IMR-90 (cell line): ENCODE measurements around the gene WRAP73. TPM values are rescaled to one million over a fixed set of nuclear protein-coding genes. Genes with fewer than 3 reads are reported as not detected.

Source experiments
- ATAC-seq: fragments of 200-7000 bp; cut with Tn5 transposase; 2 replicates; pipeline ENCODE4 v1.9.1; 2020; ENCODE audit warnings: low read depth, mild to moderate bottlenecking, moderate library complexity
- BruUV-seq: library from RNA; stranded (reverse); fragments of 400-500 nt; replicated peaks from 2 replicates; lab custom pipeline; 2021; lab: Mats Ljungman, UMichigan
- CTCF ChIA-PET: fragments of 300-600 bp; formaldehyde crosslinking; extraction: SDS; loops from one replicate; lab custom pipeline; 2021; ENCODE audit warnings: antibody characterized with exemption; lab: Yijun Ruan, JAX
- POLR2A ChIA-PET: fragments of 300-600 bp; sonication (Branson Sonifier 250); formaldehyde crosslinking; loops from one replicate; lab custom pipeline; 2022; ENCODE audit warnings: antibody characterized with exemption; ENCODE audit not compliant: unreplicated experiment; lab: Charles Lee
- DNase-seq: peaks from one replicate; pipeline ENCODE4 v3.0.0; 2013
- H2AFZ ChIP-seq: replicated peaks from 2 replicates; pipeline ENCODE3; 2013; ENCODE audit warnings: low read length, mild to moderate bottlenecking; ENCODE audit not compliant: poor library complexity
- H2AK5ac ChIP-seq: 2 replicates; pipeline ENCODE4 v1.6.1; 2013; ENCODE audit warnings: low read depth, low read length, inconsistent platforms
- H2AK9ac ChIP-seq: replicated peaks from 2 replicates; pipeline ENCODE3; 2013; ENCODE audit warnings: mild to moderate bottlenecking, low read depth, low read length, moderate library complexity; ENCODE audit not compliant: poor library complexity
- H2BK120ac ChIP-seq: 2 replicates; pipeline ENCODE4 v1.6.1; 2013; ENCODE audit warnings: low read depth, low read length, inconsistent platforms
- H2BK15ac ChIP-seq: 3 replicates; pipeline ENCODE4 v1.6.1; 2013; ENCODE audit warnings: low read depth, low read length, inconsistent platforms
- H2BK20ac ChIP-seq: 2 replicates; pipeline ENCODE4 v1.6.1; 2013; ENCODE audit warnings: low read depth, mild to moderate bottlenecking, inconsistent platforms, low read length, moderate library complexity
- H2BK5ac ChIP-seq: 2 replicates; pipeline ENCODE4 v1.6.1; 2013; ENCODE audit warnings: mild to moderate bottlenecking, low read depth, low read length, inconsistent platforms; ENCODE audit not compliant: poor library complexity, severe bottlenecking
- H3K14ac ChIP-seq: replicated peaks from 2 replicates; pipeline ENCODE4 v1.6.1; 2013; ENCODE audit warnings: low read depth, low read length, inconsistent platforms
- H3K18ac ChIP-seq: 2 replicates; pipeline ENCODE4 v1.6.1; 2013; ENCODE audit warnings: low read depth, low read length, control low read depth
- H3K23ac ChIP-seq: 2 replicates; pipeline ENCODE4 v1.6.1; 2013; ENCODE audit warnings: low read depth, low read length, inconsistent platforms
- H3K27ac ChIP-seq: 2 replicates; pipeline ENCODE4 v1.5.1; 2013; ENCODE audit warnings: mild to moderate bottlenecking, control low read depth, low read length; ENCODE audit not compliant: insufficient read depth
- H3K27me3 ChIP-seq: 2 replicates; pipeline ENCODE4 v1.6.1; 2013; ENCODE audit warnings: low read length; ENCODE audit not compliant: control insufficient read depth, insufficient read depth
- H3K36me3 ChIP-seq: 2 replicates; pipeline ENCODE4 v1.6.1; 2013; ENCODE audit warnings: low read length, mixed read lengths; ENCODE audit not compliant: control insufficient read depth, insufficient read depth
- H3K4ac ChIP-seq: 2 replicates; pipeline ENCODE4 v1.6.1; 2013; ENCODE audit warnings: low read depth, low read length, inconsistent platforms
- H3K4me1 ChIP-seq: 2 replicates; pipeline ENCODE4 v1.6.1; 2013; ENCODE audit warnings: low read length, mixed read lengths; ENCODE audit not compliant: control insufficient read depth, insufficient read depth
- H3K4me2 ChIP-seq: 2 replicates; pipeline ENCODE4 v1.6.1; 2013; ENCODE audit warnings: low read depth, mild to moderate bottlenecking, control low read depth, low read length, moderate library complexity
- H3K4me3 ChIP-seq: 2 replicates; pipeline ENCODE4 v1.5.1; 2013; ENCODE audit warnings: low read depth, mild to moderate bottlenecking, control low read depth, low read length, moderate library complexity; ENCODE audit not compliant: insufficient read depth
- H3K56ac ChIP-seq: 2 replicates; pipeline ENCODE4 v1.6.1; 2013; ENCODE audit warnings: low read length, inconsistent platforms; ENCODE audit not compliant: insufficient read depth; ENCODE audit errors: extremely low read depth
- H3K79me1 ChIP-seq, 2 experiments: 2 replicates each; pipeline ENCODE4 v1.6.1; 2013; ENCODE audit warnings: low read length in 2 of 2, inconsistent platforms in 1 of 2, low read depth in 1 of 2
- H3K9ac ChIP-seq: 2 replicates; pipeline ENCODE4 v1.6.1; 2013; ENCODE audit warnings: low read depth, low read length, control low read depth
- H3K9me1 ChIP-seq: 2 replicates; pipeline ENCODE4 v1.6.1; 2013; ENCODE audit warnings: low read length, inconsistent platforms; ENCODE audit not compliant: insufficient read depth
- H3K9me3 ChIP-seq: 2 replicates; pipeline ENCODE4 v1.6.1; 2013; ENCODE audit warnings: low read length; ENCODE audit not compliant: control insufficient read depth, insufficient read depth
- H4K20me1 ChIP-seq: 2 replicates; pipeline ENCODE4 v1.6.1; 2013; ENCODE audit warnings: low read length, inconsistent platforms; ENCODE audit not compliant: insufficient read depth
- H4K5ac ChIP-seq: 2 replicates; pipeline ENCODE4 v1.6.1; 2013; ENCODE audit warnings: mild to moderate bottlenecking, low read depth, low read length, control low read depth
- H4K8ac ChIP-seq, 2 experiments: 2 replicates each; pipeline ENCODE4 v1.6.1; 2013; ENCODE audit warnings: low read depth in 2 of 2, low read length in 2 of 2, control low read depth in 1 of 2, inconsistent platforms in 1 of 2
- H4K91ac ChIP-seq: 2 replicates; pipeline ENCODE4 v1.6.1; 2013; ENCODE audit warnings: low read depth, low read length, inconsistent platforms; ENCODE audit not compliant: insufficient read depth
- BHLHE40 ChIP-seq: fragments of 150-350 bp; IDR thresholded peaks from 2 replicates; pipeline ENCODE4 v1.6.1; 2016; ENCODE audit warnings: mild to moderate bottlenecking, low read depth, low read length
- CEBPB ChIP-seq: IDR thresholded peaks from 2 replicates; pipeline ENCODE4 v1.6.1; 2012; ENCODE audit warnings: low read depth, low read length, improper control_type of control experiment
- CHD1 ChIP-seq: IDR thresholded peaks from 2 replicates; pipeline ENCODE4 v1.6.1; 2012; ENCODE audit warnings: low read depth, low read length, improper control_type of control experiment
- CTCF ChIP-seq: conservative IDR thresholded peaks from 2 replicates; pipeline ENCODE4 v1.5.1; 2012; ENCODE audit warnings: mild to moderate bottlenecking, low read depth, low read length, improper control_type of control experiment
- FOS ChIP-seq: fragments of 150-350 bp; IDR thresholded peaks from 2 replicates; pipeline ENCODE4 v1.6.1; 2016; ENCODE audit warnings: low read depth, low read length
- MAFK ChIP-seq: IDR thresholded peaks from 2 replicates; pipeline ENCODE4 v1.6.1; 2012; ENCODE audit warnings: low read depth, low read length, improper control_type of control experiment
- MXI1 ChIP-seq: IDR thresholded peaks from 2 replicates; pipeline ENCODE4 v1.6.1; 2012; ENCODE audit warnings: low read depth, mild to moderate bottlenecking, low read length, moderate library complexity, borderline replicate concordance
- NFE2L2 ChIP-seq: fragments of 150-350 bp; IDR thresholded peaks from 2 replicates; pipeline ENCODE4 v1.6.1; 2016; ENCODE audit warnings: low read depth, mild to moderate bottlenecking, low read length
- POLR2A ChIP-seq: IDR thresholded peaks from 2 replicates; pipeline ENCODE4 v1.6.1; 2012; ENCODE audit warnings: mild to moderate bottlenecking, low read depth, low read length
- RAD21 ChIP-seq: IDR thresholded peaks from 2 replicates; pipeline ENCODE4 v1.6.1; 2012; ENCODE audit warnings: low read length, improper control_type of control experiment
- RFX5 ChIP-seq: IDR thresholded peaks from 2 replicates; pipeline ENCODE4 v1.8.0; 2012; ENCODE audit warnings: low read depth, mild to moderate bottlenecking, low read length, moderate library complexity
- USF2 ChIP-seq: fragments of 150-350 bp; IDR thresholded peaks from 2 replicates; pipeline ENCODE4 v1.6.1; 2017; ENCODE audit warnings: mild to moderate bottlenecking, antibody characterized with exemption, low read length, low read depth
- WGBS, 2 experiments: methylation state at CpG; one replicate each; pipeline versions ENCODE4 v1.1.5 to v1.1.7; 2013; ENCODE audit warnings: missing lambda C conversion rate in 2 of 2; ENCODE audit not compliant: insufficient read length in 1 of 2; ENCODE audit errors: extremely low coverage in 2 of 2; 5-methylcytosine and 5-hydroxymethylcytosine counted together
- dilution Hi-C: fragments of 300-500 bp; cut with HindIII; formaldehyde crosslinking; loops from one replicate; pipeline ENCODE4 v1.14.3; 2018; ENCODE audit warnings: low sequenced_read_pairs; ENCODE audit not compliant: unreplicated experiment
- in situ Hi-C: fragments of 300-500 bp; cut with MboI; formaldehyde crosslinking; loops from 3 replicates; pipeline ENCODE4 v1.14.3; 2019; ENCODE audit warnings: low sequenced_read_pairs, inconsistent platforms, mixed read lengths
- intact Hi-C: fragments of 100-400 bp; cut with micrococcal nuclease; formaldehyde crosslinking; loops from 2 replicates; pipeline ENCODE4 v1.10.0; 2022
- polyA plus RNA-seq, 3 experiments: library from polyadenylated mRNA; depleted of rRNA; stranded (reverse); fragments of >200 nt; gene quantifications; 2 replicates each; pipeline ENCODE4 v1.2.3, GENCODE V29; 2012; ENCODE audit warnings: low replicate concordance in 1 of 3
- total RNA-seq: library from RNA; depleted of rRNA; stranded (reverse); fragments of >200 nt; gene quantifications from 2 replicates; pipeline ENCODE4 v1.2.3, GENCODE V29; 2012

Gene WRAP73
- total and polyA plus RNA-seq, 2 of the 4 experiments (the other 2 are of a cell fraction): 10.8 to 23.6 TPM

GRCh38 chr1:3669421-3669821 is 19.5 kb upstream of the WRAP73 start:
- TF ChIP-seq FOS: no peak
- TF ChIP-seq MAFK: no peak
- no peak for TF ChIP-seq MXI1
- no peak for TF ChIP-seq RFX5
- no peak for TF ChIP-seq CTCF
- TF ChIP-seq USF2: no peak
- no peak for TF ChIP-seq BHLHE40
- TF ChIP-seq RAD21: no peak
- TF ChIP-seq POLR2A: no peak
- no peak for TF ChIP-seq CEBPB
- no peak for TF ChIP-seq CHD1
- TF ChIP-seq NFE2L2: no peak

More at GRCh38 chr1:3669421-3669821, 19.5 kb upstream of the WRAP73 start:
- no peak for ATAC-seq
- Histone ChIP-seq H2BK5ac (no peak overlapping the region), H3K9me1 (no peaks in the 10 kb centered on the region), H2BK15ac (no peak overlapping the region), H3K4me3 (no peak overlapping the region), H2BK20ac (no peak overlapping the region), H4K8ac (no peak overlapping the region), H3K9ac (no peak overlapping the region), H2AK5ac (no peak overlapping the region), H2BK120ac (no peak overlapping the region), H3K18ac (no peak overlapping the region), H4K20me1 (no peaks in the 10 kb centered on the region), H2AFZ (no peak overlapping the region), H3K56ac (no peak overlapping the region), H3K79me1 (no peaks in the 10 kb centered on the region), H3K4ac (no peak overlapping the region), H3K9me3 (no peaks in the 10 kb centered on the region), H3K23ac (no peak overlapping the region), H3K4me1 (no peaks in the 10 kb centered on the region), H3K14ac (no peak overlapping the region), H4K91ac (no peak overlapping the region), H4K5ac (no peak overlapping the region), H2AK9ac (no peak overlapping the region), H3K4me2 (no peak overlapping the region), H3K27ac (no peak overlapping the region), H3K36me3 (no peaks in the 10 kb centered on the region), H3K27me3 (peaks cover 31% of the 10 kb centered on the region)
- intact Hi-C loops (no loop called here), in situ Hi-C loops (no loop called here), dilution Hi-C loops (no loop called here)
- 66% methylated on average over 9 of the region's 14 CpGs; no CpG with 5 or more reads in 1 of the 2 experiments for WGBS, 2 experiments
- POLR2A ChIA-PET: no interaction called here
- BruUV-seq: no TSS peak
- DNase-seq: no peak
- CTCF ChIA-PET: interaction anchor here (1.8 kb wide), 1 partner anchor 14 kb away, joined by 6 read pairs; no protein-coding TSS in a partner anchor
